CD4-positive, alpha-beta T cell treated with Interleukin-1 beta for 1 hour (primary cell): ENCODE results near the gene UBR4.
"Not testable (repeated sequence)": the region's sequence is repeated elsewhere in the genome, so short reads cannot be mapped to it uniquely, and the experiment has no call there.

ENCODE experiments used
- DNase-seq, 2 donors: peaks; one replicate each; pipeline ENCODE4 v3.0.0-alpha.2; 2020 to 2022

The UBR4 gene

GRCh38 chr1:19209990-19210771 is at the start of gene UBR4:
UBR4 (minus strand) TSS chr1:19210266; CDS start chr1:19210248, 18 bp downstream.
- peak; percentile 96 to 97 for DNase-seq

DNA sequence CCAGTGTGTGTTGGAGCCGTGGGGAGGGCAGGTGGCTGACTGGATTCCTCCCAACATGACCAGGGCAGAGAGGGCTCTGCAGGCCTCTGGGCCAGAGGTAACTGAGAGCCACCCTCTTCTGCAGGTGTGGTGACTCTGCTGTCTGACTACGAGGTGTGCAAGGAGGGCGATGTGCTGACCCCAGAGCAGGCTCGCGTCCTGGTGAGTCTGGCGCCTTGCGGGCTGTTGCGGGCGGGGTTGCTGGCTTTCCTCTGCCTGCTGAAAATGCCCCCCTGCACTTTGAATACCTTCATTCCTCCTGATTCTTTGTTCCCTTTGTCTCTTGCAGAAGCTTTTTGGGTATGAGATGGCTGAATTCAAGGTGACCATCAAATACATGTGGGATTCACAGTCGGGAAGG is 48.3 kb upstream of the UBR4 start:
- no peak for DNase-seq

GRCh38 chr1:19257178-19257914 is 47.3 kb upstream of the UBR4 start:
- no peak for DNase-seq

GRCh38 chr1:19256301-19256700 is 46.2 kb upstream of the UBR4 start:
- DNase-seq, result not testable (repeated sequence)

DNA sequence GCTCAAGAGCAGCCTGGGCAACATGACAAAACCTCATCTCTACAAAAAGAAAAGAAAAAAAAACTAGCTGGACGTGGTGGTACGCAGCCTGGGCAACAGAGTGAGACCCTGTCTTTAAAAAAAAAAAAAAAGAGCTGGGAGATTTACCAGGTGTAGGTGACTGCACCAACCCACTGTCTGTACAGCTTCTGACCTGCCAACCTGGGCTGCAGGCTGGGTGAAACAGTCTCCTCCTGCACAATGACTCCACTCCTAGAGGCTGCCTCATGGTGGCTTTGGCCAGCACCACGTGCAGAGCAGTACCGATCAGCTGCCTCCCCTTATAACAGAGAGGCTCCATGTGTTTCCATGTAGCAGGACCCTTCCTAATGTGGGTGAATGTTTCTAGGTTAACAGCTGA is 45.2 kb upstream of the UBR4 start:
- no peak for DNase-seq

- no peak for DNase-seq
Observed at GRCh38 chr1:19254416-19254815, 44.4 kb upstream of the UBR4 start.

GRCh38 chr1:19251305-19252196 is 41.5 kb upstream of the UBR4 start, which contains the start of the genes EMC1 and MRTO4:
EMC1 (minus strand) TSS chr1:19251524; CDS start chr1:19251509, 15 bp downstream.
MRTO4 (plus strand) TSS chr1:19251805; CDS start chr1:19251836, 31 bp downstream.
- DNase-seq, result peak; percentile 82 to 87

GRCh38 chr1:19250629-19251304 is 40.7 kb upstream of the UBR4 start:
- no peak for DNase-seq

DNA sequence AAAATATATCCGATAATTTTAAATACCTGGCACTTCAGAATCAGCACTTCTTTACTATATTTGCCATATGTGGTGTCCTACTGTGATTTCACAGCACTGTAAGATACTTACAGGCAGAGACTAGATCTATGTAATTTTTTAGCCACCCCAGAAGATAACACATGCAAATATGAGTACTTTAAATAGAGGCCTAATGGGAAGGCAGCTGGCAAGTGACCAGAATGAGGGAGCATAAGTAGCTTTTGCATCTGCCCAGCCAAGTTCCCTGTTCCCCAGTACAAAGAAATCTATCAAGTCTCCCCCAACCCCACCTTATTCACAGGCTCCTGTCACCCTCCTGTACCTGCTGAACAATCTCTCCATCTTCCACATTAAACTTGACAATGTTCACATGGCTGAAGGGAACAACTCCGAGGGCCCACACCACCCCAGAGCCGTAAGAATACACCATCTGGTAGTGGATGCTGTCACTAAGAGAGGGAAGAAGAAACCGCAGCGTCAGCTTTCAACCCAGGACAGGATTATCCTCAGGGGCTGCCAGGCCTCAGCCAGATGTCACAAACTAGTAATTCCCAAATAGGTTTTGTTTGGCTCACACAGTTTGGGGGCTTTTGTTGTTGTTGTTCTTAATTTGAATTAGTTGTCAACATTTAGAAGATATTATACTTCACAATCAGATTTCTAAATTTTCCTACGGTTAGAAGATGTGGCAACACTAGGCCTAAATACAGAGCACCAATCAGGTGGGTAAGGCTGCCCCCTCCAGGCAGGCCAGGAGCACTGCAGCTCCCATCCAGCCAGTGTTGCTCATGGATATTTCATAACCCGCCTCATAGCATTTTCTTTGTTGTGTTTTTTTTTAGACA is 30.8 kb upstream of the UBR4 start:
- DNase-seq, result peak; percentile 65 to 73

DNA sequence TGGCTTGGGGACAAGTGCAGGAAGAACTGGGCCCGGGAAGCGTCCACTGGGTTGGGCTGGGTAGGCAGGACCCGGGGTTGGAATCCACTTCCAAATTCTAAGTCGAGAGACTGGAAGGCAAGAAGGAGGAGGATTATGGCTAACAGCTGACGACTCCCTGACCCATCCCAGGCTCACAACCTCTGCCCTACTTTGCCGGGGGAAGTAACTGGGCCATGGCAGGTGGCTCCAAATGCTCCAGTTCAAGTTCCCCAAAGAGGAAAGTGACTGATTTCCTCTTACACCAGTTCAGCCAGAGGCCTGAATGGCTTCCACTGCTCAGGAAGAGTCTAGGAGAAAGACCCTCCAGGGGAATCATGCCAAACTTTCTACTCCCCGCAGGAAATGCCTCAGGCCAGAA is 29.8 kb upstream of the UBR4 start:
- no peak for DNase-seq

DNA sequence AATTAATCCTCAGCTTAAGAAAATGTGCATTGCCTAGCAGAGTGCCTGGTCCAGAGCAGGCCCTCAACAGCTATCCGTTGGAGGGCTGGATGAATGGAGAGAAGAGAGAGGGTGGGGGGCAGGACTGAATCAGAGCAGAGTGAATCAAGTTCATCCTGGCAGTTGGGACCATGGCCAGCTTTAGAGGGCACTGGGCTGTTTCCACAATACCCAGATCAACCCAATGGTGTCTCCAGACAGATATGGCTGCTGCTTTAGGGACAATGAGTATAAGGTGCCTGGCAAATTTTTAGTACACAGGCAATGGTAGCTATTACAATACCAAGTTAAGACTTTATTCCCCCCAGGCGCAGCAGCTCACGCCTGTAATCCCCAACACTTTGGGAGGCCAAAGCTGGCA is 24.2 kb upstream of the UBR4 start:
- no peak for DNase-seq

GRCh38 chr1:19232524-19232846 is 22.4 kb upstream of the UBR4 start:
- no peak for DNase-seq

GRCh38 chr1:19231736-19232523 is 21.9 kb upstream of the UBR4 start:
- DNase-seq, result not testable (repeated sequence)

- DNase-seq, result no peak
Observed at GRCh38 chr1:19229828-19230325, 19.8 kb upstream of the UBR4 start.

- DNase-seq, result no peak
Observed at GRCh38 chr1:19229229-19229628, 19.2 kb upstream of the UBR4 start.

DNA sequence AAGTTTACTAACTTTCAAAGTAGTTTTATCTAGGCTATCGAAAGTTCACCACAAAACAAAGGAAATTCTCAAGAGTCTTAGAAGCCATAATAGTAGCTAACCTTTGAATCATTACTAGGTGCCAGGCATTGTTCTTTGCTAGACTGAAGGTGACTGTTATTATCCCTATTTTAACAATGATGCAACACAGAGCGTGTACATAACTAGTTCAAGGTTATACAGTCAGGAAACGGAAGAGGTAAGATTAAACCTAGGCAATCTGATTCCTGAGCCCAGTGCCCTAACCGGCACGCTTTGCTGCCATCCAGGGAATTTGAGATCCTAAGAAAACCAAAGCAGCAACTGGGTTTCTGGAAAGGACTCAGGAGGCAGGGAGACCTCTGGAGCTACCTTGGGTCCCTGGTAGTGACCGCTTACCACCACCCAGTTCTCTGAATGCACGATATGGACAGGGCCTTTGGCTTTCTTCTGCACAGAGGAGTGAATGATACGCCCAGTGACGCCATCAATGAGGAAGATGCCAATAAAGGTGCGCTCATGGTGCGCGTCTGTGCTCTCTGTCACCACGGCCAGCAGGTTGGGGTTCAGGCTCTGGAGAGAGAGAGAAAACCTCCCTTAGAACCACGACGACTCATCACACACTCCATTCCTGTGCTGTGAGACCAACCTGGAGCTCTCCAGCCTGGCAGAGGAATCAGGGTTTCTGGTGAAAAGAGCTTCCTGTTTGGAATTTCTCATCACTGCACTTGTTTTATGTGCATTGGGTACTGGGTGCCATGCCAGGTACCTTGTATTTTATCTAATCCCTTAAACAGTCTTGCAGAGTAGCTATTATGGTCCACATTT is 13.1 kb upstream of the UBR4 start:
- no peak for DNase-seq

GRCh38 chr1:19222573-19222972 is 12.5 kb upstream of the UBR4 start:
- no peak for DNase-seq

DNA sequence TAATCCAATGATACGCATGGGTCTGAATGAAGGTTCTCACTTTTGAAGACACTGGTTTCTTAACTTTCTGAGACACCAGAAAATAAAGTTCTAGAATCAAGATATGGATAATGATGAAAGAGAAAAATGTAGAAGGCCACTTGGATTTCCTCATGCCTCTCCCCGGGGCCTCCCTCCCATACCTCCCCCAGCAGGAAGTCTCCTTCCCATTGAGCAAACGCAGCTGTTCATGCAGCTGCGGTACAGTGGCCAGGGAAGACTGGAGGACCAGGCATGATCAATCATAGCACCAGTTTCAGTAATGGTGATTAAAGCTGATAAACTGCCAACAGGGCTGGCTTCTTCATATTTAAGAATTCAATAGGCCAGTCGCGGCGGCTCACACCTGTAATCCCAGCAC is 10.9 kb upstream of the UBR4 start:
- DNase-seq, result no peak

DNA sequence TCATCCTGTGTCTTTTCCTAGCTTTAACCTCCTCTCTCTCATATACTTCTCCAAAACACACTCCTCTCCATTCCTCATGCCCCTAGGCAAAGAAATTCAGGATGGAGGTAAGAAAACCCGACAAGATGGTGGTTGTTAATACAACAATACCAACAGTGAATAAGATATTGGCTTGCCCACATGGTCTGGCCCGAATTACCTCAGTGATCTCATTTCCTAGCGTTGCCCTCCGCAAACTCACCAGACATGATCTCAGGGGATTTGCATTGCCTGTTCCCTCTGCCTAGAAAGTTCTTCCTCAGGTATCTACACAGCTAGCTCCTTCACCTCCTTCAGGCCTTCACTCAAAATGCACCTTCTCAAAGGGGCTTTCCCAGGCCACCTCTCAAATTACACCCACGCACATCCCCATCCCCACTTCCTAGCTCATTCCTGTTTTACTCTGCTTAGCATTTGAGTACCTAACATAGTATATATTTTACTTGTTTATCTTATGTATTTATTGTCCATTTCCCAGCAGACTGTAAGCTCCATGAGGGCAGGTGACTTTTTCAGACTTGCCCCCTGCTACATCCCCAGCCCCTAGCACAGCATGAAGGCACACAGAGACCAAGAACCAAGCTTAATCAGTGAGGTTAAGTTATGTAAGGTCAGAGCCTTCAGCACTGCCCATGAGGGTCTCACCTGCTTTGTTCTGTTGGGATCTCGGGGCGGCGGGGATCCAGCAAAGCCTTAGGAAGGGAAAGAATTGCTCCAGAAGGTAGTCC is 10.2 kb upstream of the UBR4 start:
- no peak for DNase-seq
